Ishikawa (cell line): ENCODE results near the gene ACTC1.

Experiments used
- CEBPB ChIP-seq: IDR thresholded peaks from 2 replicates; pipeline ENCODE4 v1.6.1; 2012
- CREB1 ChIP-seq: IDR thresholded peaks from 2 replicates; pipeline ENCODE4 v1.6.1; 2012; ENCODE audit warnings: low read depth
- EGR1 ChIP-seq: IDR thresholded peaks from 2 replicates; pipeline ENCODE4 v1.6.1; 2012
- EP300 ChIP-seq: IDR thresholded peaks from 2 replicates; pipeline ENCODE4 v1.6.1; 2012; ENCODE audit warnings: borderline replicate concordance
- FOXM1 ChIP-seq: IDR thresholded peaks from 2 replicates; pipeline ENCODE4 v1.6.1; 2012; ENCODE audit warnings: low read depth, borderline replicate concordance
- MAX ChIP-seq: IDR thresholded peaks from 2 replicates; pipeline ENCODE4 v1.6.1; 2012
- NFIC ChIP-seq: IDR thresholded peaks from 2 replicates; pipeline ENCODE4 v1.6.1; 2012
- RAD21 ChIP-seq: IDR thresholded peaks from 2 replicates; pipeline ENCODE4 v1.6.1; 2012; ENCODE audit warnings: low read depth
- TAF1 ChIP-seq: IDR thresholded peaks from 2 replicates; pipeline ENCODE4 v1.6.1; 2012; ENCODE audit warnings: low read depth, mild to moderate bottlenecking
- TCF12 ChIP-seq: IDR thresholded peaks from 2 replicates; pipeline ENCODE4 v1.6.1; 2012; ENCODE audit warnings: low read depth
- TEAD4 ChIP-seq: IDR thresholded peaks from 2 replicates; pipeline ENCODE4 v1.6.1; 2012
- YY1 ChIP-seq: IDR thresholded peaks from 2 replicates; pipeline ENCODE4 v1.6.1; 2012; ENCODE audit warnings: low read depth
- ZBTB7A ChIP-seq: IDR thresholded peaks from 2 replicates; pipeline ENCODE4 v1.6.1; 2012; ENCODE audit warnings: low read depth
- TF ChIP-seq, protein P1 (sequence below): IDR thresholded peaks from 2 replicates; pipeline ENCODE4 v1.6.1; 2012
- TF ChIP-seq, protein P2 (sequence below): IDR thresholded peaks from 2 replicates; pipeline ENCODE4 v1.6.1; 2012; ENCODE audit warnings: low read depth, mild to moderate bottlenecking

ACTC1 gene

DNA sequence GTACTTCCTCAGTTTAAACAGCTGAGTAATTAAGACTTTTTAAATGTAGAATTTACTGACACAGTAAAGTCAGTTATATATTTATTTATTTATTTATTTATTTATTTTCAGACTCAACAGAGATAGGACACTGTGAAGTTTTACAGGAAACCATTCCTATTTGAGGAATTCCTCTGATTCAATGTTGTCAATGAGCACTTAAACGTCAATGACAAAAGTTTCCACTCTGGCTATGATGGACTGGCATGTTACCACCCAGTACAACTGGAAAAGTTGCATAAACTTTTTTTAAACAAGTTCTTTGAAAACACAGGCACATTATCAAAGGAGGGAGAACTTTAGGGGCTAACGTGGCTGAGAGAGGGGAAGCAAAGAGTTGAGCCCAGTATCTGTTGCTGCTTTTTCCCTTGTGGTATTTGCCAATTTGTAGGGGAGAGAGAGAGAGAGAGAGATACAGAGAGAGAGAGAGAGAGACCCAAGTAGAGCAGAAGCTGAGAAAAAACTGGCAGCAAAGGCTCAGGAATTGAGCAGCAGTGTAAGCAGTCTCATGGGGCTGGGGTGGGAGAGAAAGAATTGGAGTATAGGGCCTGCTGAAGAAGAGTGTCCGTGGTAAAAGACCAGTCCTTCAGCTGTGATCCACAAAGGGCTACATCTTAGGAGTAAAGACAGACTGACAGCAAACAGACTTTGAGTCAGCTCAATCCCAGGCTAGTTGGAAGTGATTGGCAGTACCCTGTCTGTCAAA is 18.3 kb upstream of the ACTC1 start:
- TF ChIP-seq NFIC (no peak), EP300 (no peak), YY1 (no peak), RAD21 (no peak), TAF1 (no peak), EGR1 (no peak)
- TF ChIP-seq, protein P1, sequence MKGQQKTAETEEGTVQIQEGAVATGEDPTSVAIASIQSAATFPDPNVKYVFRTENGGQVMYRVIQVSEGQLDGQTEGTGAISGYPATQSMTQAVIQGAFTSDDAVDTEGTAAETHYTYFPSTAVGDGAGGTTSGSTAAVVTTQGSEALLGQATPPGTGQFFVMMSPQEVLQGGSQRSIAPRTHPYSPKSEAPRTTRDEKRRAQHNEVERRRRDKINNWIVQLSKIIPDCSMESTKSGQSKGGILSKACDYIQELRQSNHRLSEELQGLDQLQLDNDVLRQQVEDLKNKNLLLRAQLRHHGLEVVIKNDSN: no peak

DNA sequence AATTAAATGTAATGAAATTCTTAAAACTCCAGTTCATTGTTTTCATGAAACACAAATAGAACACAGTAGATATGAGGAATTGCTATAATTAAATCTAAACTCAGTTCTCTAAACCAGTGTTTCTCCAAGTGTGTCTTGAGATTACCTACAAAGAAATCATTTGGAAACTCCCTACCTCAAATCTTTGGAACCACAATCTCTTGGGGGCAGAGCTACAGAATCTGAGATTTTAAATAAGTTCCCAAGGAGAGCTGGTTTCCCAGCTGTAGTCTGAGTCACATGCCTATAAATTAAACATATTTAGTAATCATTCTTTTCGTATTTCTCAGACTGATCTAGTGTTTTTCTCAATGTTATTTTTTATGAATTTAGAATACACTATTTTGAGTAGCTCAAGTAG is 17.0 kb upstream of the ACTC1 start:
- no peak for TF ChIP-seq MAX
- TF ChIP-seq, protein P1: no peak
- no peak for TF ChIP-seq YY1
- no peak for TF ChIP-seq TEAD4
- no peak for TF ChIP-seq TCF12
- TF ChIP-seq, protein P2, sequence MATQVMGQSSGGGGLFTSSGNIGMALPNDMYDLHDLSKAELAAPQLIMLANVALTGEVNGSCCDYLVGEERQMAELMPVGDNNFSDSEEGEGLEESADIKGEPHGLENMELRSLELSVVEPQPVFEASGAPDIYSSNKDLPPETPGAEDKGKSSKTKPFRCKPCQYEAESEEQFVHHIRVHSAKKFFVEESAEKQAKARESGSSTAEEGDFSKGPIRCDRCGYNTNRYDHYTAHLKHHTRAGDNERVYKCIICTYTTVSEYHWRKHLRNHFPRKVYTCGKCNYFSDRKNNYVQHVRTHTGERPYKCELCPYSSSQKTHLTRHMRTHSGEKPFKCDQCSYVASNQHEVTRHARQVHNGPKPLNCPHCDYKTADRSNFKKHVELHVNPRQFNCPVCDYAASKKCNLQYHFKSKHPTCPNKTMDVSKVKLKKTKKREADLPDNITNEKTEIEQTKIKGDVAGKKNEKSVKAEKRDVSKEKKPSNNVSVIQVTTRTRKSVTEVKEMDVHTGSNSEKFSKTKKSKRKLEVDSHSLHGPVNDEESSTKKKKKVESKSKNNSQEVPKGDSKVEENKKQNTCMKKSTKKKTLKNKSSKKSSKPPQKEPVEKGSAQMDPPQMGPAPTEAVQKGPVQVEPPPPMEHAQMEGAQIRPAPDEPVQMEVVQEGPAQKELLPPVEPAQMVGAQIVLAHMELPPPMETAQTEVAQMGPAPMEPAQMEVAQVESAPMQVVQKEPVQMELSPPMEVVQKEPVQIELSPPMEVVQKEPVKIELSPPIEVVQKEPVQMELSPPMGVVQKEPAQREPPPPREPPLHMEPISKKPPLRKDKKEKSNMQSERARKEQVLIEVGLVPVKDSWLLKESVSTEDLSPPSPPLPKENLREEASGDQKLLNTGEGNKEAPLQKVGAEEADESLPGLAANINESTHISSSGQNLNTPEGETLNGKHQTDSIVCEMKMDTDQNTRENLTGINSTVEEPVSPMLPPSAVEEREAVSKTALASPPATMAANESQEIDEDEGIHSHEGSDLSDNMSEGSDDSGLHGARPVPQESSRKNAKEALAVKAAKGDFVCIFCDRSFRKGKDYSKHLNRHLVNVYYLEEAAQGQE: no peak
- no peak for TF ChIP-seq CEBPB
- TF ChIP-seq EGR1: no peak
- no peak for TF ChIP-seq ZBTB7A
- no peak for TF ChIP-seq TAF1

- TF ChIP-seq MAX (no peak), ZBTB7A (no peak), TCF12 (no peak), NFIC (no peak), CREB1 (no peak)
- TF ChIP-seq, protein P1: no peak
Measured at GRCh38 chr15:34810443-34811129, 15.2 kb upstream of the ACTC1 start.

DNA sequence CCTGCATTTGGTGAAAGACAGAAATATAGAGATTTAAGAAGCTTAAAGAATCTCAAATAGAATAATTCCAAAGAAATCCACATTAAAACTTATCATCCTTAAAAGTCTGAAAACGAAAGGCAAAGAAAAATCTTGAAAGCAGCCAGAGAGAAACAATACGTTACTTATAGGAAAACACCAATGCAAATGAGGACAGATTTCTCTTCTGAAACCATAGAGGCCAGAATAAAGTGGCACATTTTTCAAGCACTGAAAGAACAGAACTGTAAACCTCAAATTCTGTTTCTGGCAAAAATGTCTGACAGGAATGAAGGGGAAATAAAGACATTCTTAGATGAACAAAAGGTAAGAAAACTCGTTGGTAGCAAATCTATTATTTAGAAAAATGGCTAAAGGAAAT is 13.8 kb upstream of the ACTC1 start:
- TF ChIP-seq EGR1 (no peak), MAX (no peak), CEBPB (no peak), ZBTB7A (no peak), FOXM1 (no peak), TCF12 (no peak), EP300 (no peak), TEAD4 (no peak)
- TF ChIP-seq, protein P1: no peak

GRCh38 chr15:34808016-34808415 is 12.7 kb upstream of the ACTC1 start:
- TF ChIP-seq TCF12 (no peak), FOXM1 (no peak), CREB1 (no peak), RAD21 (no peak), YY1 (no peak), CEBPB (no peak)

DNA sequence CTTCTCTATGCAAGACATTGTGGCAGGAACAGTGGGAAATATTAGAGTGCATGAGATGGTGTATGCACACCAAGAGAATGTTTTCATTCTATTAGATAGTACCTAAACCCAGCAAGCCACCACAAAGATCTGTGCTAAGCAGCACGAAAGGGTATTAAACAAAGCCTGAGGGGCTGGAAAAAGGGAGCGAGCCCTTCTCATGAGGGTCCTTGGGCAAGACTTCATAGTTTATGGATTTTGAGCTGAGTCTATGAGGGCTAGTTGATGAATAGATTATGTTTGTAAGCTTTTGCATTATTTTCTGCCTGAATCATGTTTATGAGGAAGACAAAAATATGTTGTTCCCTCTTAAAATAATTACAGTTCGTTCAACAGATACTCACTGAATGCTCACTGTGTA is 9.4 kb upstream of the ACTC1 start:
- TF ChIP-seq RAD21: no peak
- TF ChIP-seq EGR1: no peak
- TF ChIP-seq FOXM1: no peak
- TF ChIP-seq TAF1: no peak
- TF ChIP-seq, protein P2: no peak
- TF ChIP-seq CEBPB: no peak
- no peak for TF ChIP-seq NFIC
- TF ChIP-seq YY1: no peak
- TF ChIP-seq TCF12: no peak
